UCSD-AML1 (cell line): ENCODE data around the gene L1CAM.
A peak's percentile ranks its signal among the peaks of the same experiment; 100 is the strongest.

Experiments used
- DNase-seq: peaks from one replicate; lab custom pipeline; 2025; ENCODE audit not compliant: unreplicated experiment; lab: John Stamatoyannopoulos, UW

Gene L1CAM

GRCh38 chrX:153885968-153886903, at the start of gene L1CAM:
L1CAM (minus strand) TSS chrX:153886173; CDS start chrX:153875836, 10,337 bp downstream.
- DNase-seq, result no peak

- DNase-seq, result no peak
Measured at GRCh38 chrX:153935326-153935851, 49.4 kb upstream of the L1CAM start.

GRCh38 chrX:153934762-153935325, 48.9 kb upstream of the L1CAM start, which contains the start of gene NAA10:
NAA10 (minus strand) TSS chrX:153935037; CDS start chrX:153934904, 133 bp downstream.
- DNase-seq, result peak; percentile 80

GRCh38 chrX:153934148-153934761, 48.3 kb upstream of the L1CAM start:
- DNase-seq, result no peak

GRCh38 chrX:153933748-153934147, 47.8 kb upstream of the L1CAM start:
- no peak for DNase-seq

- DNase-seq, result no peak
Measured at GRCh38 chrX:153932220-153932915, 46.4 kb upstream of the L1CAM start.

- no peak for DNase-seq
Measured at GRCh38 chrX:153931748-153932147, 45.8 kb upstream of the L1CAM start.

GRCh38 chrX:153931151-153931550, 45.2 kb upstream of the L1CAM start:
- no peak for DNase-seq

GRCh38 chrX:153930011-153930910, 44.3 kb upstream of the L1CAM start:
- DNase-seq, result no peak

GRCh38 chrX:153929576-153929975, 43.6 kb upstream of the L1CAM start:
- DNase-seq, result no peak

GRCh38 chrX:153928846-153929245, 42.9 kb upstream of the L1CAM start:
- DNase-seq, result no peak

GRCh38 chrX:153927922-153928760, 42.2 kb upstream of the L1CAM start:
- peak; percentile 99 for DNase-seq

- no peak for DNase-seq
Measured at GRCh38 chrX:153927672-153927921, 41.6 kb upstream of the L1CAM start.

- peak; percentile 89 for DNase-seq
Measured at GRCh38 chrX:153926858-153927671, 41.1 kb upstream of the L1CAM start.

- no peak for DNase-seq
Measured at GRCh38 chrX:153926552-153926857, 40.5 kb upstream of the L1CAM start.

GRCh38 chrX:153925739-153926551, 40.0 kb upstream of the L1CAM start, which contains the start of gene ARHGAP4:
ARHGAP4 (minus strand) TSS chrX:153926264; CDS start chrX:153926202, 62 bp downstream.
- peak; percentile 78 for DNase-seq

GRCh38 chrX:153925387-153925738, 39.4 kb upstream of the L1CAM start:
- no peak for DNase-seq
